ENCODE measurements around the gene MYO3B. TPM values are rescaled to one million over a fixed set of nuclear protein-coding genes. Genes with fewer than 3 reads are reported as not detected.

Gene MYO3B
- total and polyA plus RNA-seq, 2 donors (not counting 3 experiments of a cell fraction or from before 2014, with no cell fraction given): 0.03 TPM; not detected in 1

DNA sequence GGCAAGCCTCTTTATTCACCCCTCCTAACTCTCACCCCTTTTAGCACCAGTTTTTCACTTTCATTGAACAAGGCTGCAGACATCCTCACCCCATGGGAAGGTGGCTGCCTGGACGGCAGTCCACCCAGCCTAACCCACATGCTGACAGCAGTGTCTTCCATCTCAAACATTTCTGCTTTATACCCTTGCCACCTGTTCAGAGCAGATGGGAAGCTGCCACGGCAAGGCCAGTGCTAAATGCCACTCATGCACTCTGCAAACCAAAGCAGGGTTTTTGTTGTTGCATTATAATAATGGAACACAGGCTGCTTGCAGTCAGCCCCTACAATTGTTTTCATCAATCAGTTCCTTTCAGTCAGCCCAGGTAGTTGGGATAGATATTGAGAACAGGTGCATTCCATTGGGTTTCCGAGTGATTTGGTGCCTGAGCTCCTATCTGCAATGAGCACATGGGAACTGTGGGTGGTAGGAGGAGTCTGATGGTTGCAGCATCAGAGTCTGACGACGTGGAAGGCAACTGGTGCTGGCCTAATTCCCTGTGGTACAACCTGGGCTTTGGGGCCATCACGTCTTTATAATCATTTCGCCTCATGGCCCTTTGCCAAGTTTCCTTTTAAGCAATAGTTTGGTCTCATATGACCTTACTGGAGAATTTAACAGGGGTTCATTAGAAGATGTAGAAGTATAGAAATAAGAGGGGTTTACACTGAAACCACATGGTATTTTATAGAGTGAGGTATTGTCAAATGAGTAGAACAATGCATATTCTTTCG lies 284.7 kb downstream of the MYO3B start:
- Histone ChIP-seq H2AFZ (ENCODE audit: low read depth, low read length) (no peak overlapping the region), H4K20me1 (replicated peaks; ENCODE audit: control insufficient read depth, extremely low read depth, insufficient read depth, low read length) (no peaks in the 10 kb centered on the region), H3K9me3 (replicated peaks; ENCODE audit: control insufficient read depth, insufficient read depth, low read length) (no peaks in the 10 kb centered on the region), H3K9me1 (replicated peaks; ENCODE audit: control insufficient read depth, extremely low read depth, insufficient read depth, low read length) (no peaks in the 10 kb centered on the region), H3K79me2 (ENCODE audit: control insufficient read depth, insufficient read depth, low read length) (no peaks in the 10 kb centered on the region), H3K36me3 (ENCODE audit: control insufficient read depth in 2 of 2, extremely low read depth in 1 of 2, insufficient read depth in 2 of 2, low read length in 2 of 2) (no peaks in the 10 kb centered on the region), H3K27ac (ENCODE audit: insufficient read depth, low read depth, low read length) (no peak overlapping the region), H3K4me3 (replicated peaks in 1 of 3; ENCODE audit: insufficient read depth in 1 of 3, low read depth in 1 of 3, low read length in 3 of 3) (no peak overlapping the region), H3K4me1 (ENCODE audit: control insufficient read depth, extremely low read depth, insufficient read depth, low read length) (no peaks in the 10 kb centered on the region), H3K9ac (replicated peaks; ENCODE audit: extremely low read depth, insufficient read depth, low read length) (no peak overlapping the region), H3K27me3 (ENCODE audit: control insufficient read depth in 2 of 2, insufficient read depth in 2 of 2, low read length in 2 of 2) (no peaks in the 10 kb centered on the region), H3K4me2 (ENCODE audit: insufficient read depth, low read length) (no peak overlapping the region)
- intact Hi-C loops (cut with micrococcal nuclease) (loop anchor here (1.0 kb wide), 1 partner anchor 350 kb away; no protein-coding TSS in a partner anchor), dilution Hi-C loops (cut with MboI; ENCODE audit: extremely low pct_ligation_motif_present, low sequenced_read_pairs) (no loop called here)
- ChIA-PET CTCF (interaction anchor here (0.9 to 2.6 kb wide), 4 partner anchors 13 to 411 kb away, joined by 3 to 21 read pairs (median 6); partner anchors contain the start of gene GAD1), POLR2A (no interaction called here)
- TF ChIP-seq JUN (IDR thresholded peaks at IDR 0.05; ENCODE audit: borderline replicate concordance, insufficient read depth, insufficient read length, low read depth) (no peak), POLR2AphosphoS5 (IDR thresholded peaks at IDR 0.05; ENCODE audit: insufficient read depth, low read depth, low read length) (no peak), POLR2A (IDR thresholded peaks at IDR 0.05; ENCODE audit: low read depth, low read length) (no peak), MYC (IDR thresholded peaks at IDR 0.05; ENCODE audit: low read depth, low read length) (no peak), FOS (IDR thresholded peaks at IDR 0.05; ENCODE audit: borderline replicate concordance, insufficient read depth, low read length) (no peak), EZH2 (IDR thresholded peaks at IDR 0.05; ENCODE audit: borderline replicate concordance, low read depth, low read length, severe bottlenecking) (no peak)
- TF ChIP-seq, protein P1, sequence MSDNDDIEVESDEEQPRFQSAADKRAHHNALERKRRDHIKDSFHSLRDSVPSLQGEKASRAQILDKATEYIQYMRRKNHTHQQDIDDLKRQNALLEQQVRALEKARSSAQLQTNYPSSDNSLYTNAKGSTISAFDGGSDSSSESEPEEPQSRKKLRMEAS (IDR thresholded peaks at IDR 0.05; ENCODE audit: insufficient read depth, insufficient read length): no peak
- DNase-seq (ENCODE audit: low read depth, low spot score): no peak
- no TSS peak for BruUV-seq (replicated peaks)
- FAIRE-seq: no peak

DNA sequence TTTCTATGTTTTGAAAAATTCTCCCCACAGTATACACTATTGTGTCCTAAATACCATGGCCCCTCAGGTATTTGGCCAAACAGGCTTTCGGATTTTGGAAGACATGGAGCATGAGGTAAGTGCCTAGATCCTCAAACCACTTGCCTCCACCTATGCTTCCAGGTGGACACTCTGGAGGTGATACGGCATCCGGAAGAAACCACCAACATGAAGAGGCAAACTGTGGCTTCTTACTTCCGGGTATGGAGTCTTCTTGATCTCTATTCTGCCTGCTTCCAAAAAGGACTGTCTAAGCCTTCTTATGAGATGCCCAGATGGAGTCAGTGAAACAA lies 285.2 kb downstream of the MYO3B start:
- Histone ChIP-seq H4K20me1 (replicated peaks; ENCODE audit: control insufficient read depth, extremely low read depth, insufficient read depth, low read length) (no peaks in the 10 kb centered on the region), H3K9ac (replicated peaks; ENCODE audit: extremely low read depth, insufficient read depth, low read length) (no peak overlapping the region), H3K4me2 (ENCODE audit: insufficient read depth, low read length) (no peak overlapping the region), H3K27ac (ENCODE audit: insufficient read depth, low read depth, low read length) (no peak overlapping the region), H3K9me1 (replicated peaks; ENCODE audit: control insufficient read depth, extremely low read depth, insufficient read depth, low read length) (no peaks in the 10 kb centered on the region), H3K79me2 (ENCODE audit: control insufficient read depth, insufficient read depth, low read length) (no peaks in the 10 kb centered on the region), H3K36me3 (ENCODE audit: control insufficient read depth in 2 of 2, extremely low read depth in 1 of 2, insufficient read depth in 2 of 2, low read length in 2 of 2) (no peaks in the 10 kb centered on the region), H2AFZ (ENCODE audit: low read depth, low read length) (no peak overlapping the region), H3K9me3 (replicated peaks; ENCODE audit: control insufficient read depth, insufficient read depth, low read length) (no peaks in the 10 kb centered on the region), H3K4me1 (ENCODE audit: control insufficient read depth, extremely low read depth, insufficient read depth, low read length) (no peaks in the 10 kb centered on the region), H3K4me3 (replicated peaks in 1 of 3; ENCODE audit: insufficient read depth in 1 of 3, low read depth in 1 of 3, low read length in 3 of 3) (no peak overlapping the region), H3K27me3 (ENCODE audit: control insufficient read depth in 2 of 2, insufficient read depth in 2 of 2, low read length in 2 of 2) (no peaks in the 10 kb centered on the region)
- CTCF ChIA-PET: no interaction called here
- FAIRE-seq (no peak), DNase-seq (ENCODE audit: low read depth, low spot score) (no peak)
- TF ChIP-seq GATA2 (IDR thresholded peaks at IDR 0.05; ENCODE audit: insufficient read depth, insufficient read length, low read depth, low read length) (no peak), POLR2AphosphoS5 (IDR thresholded peaks at IDR 0.05; ENCODE audit: insufficient read depth, low read depth, low read length) (no peak), MYC (IDR thresholded peaks at IDR 0.05; ENCODE audit: low read depth, low read length) (no peak), FOS (IDR thresholded peaks at IDR 0.05; ENCODE audit: borderline replicate concordance, insufficient read depth, low read length) (no peak), EZH2 (IDR thresholded peaks at IDR 0.05; ENCODE audit: borderline replicate concordance, low read depth, low read length, severe bottlenecking) (no peak)
- intact Hi-C loops (cut with micrococcal nuclease): no loop called here
- POLR2A ChIA-PET: no interaction called here
- BruUV-seq (replicated peaks): no TSS peak
- dilution Hi-C loops (cut with MboI; ENCODE audit: extremely low pct_ligation_motif_present, low sequenced_read_pairs): no loop called here
